IPS-18c (cell line): ENCODE measurements around the gene AVPR2.

Source experiments
- H3K4me3 ChIP-seq: 2 replicates; pipeline ENCODE4 v1.7.0; 2013; ENCODE audit warnings: low read depth, mild to moderate bottlenecking, low read length, moderate library complexity; ENCODE audit not compliant: insufficient read depth
- H3K9me3 ChIP-seq: one replicate; pipeline ENCODE4 v1.6.1; 2013; ENCODE audit warnings: mild to moderate bottlenecking, low read length, moderate library complexity; ENCODE audit not compliant: control insufficient read depth, insufficient read depth

AVPR2 gene

GRCh38 chrX:153922932-153923857, 18.7 kb downstream of the AVPR2 start:
- Histone ChIP-seq H3K9me3 (peaks cover 10% of the 10 kb centered on the region), H3K4me3 (no peak overlapping the region)

GRCh38 chrX:153924149-153924861, 19.8 kb downstream of the AVPR2 start:
- no peak overlapping the region for H3K4me3 ChIP-seq
- H3K9me3 ChIP-seq = peaks cover 8% of the 10 kb centered on the region

- Histone ChIP-seq H3K4me3 (peak overlapping the region; percentile 49), H3K9me3 (peaks cover 8% of the 10 kb centered on the region)
Measured at GRCh38 chrX:153925387-153925738, 20.9 kb downstream of the AVPR2 start.

GRCh38 chrX:153925739-153926551, 21.5 kb downstream of the AVPR2 start, which contains the start of gene ARHGAP4:
Gene ARHGAP4, minus strand, starts transcription at chrX:153926264. Its CDS starts 62 bp downstream, at chrX:153926202.
- Histone ChIP-seq H3K9me3 (peaks cover 8% of the 10 kb centered on the region), H3K4me3 (peak within 1 kb of the TSS; percentile 51)

GRCh38 chrX:153926552-153926857, 22.0 kb downstream of the AVPR2 start:
- H3K4me3 ChIP-seq = peak overlapping the region; percentile 51
- peaks cover 7% of the 10 kb centered on the region for H3K9me3 ChIP-seq

GRCh38 chrX:153926858-153927671, 22.6 kb downstream of the AVPR2 start:
- Histone ChIP-seq H3K9me3 (peaks cover 6% of the 10 kb centered on the region), H3K4me3 (peak overlapping the region; percentile 51)

GRCh38 chrX:153927672-153927921, 23.1 kb downstream of the AVPR2 start:
- peak overlapping the region; percentile 51 for H3K4me3 ChIP-seq
- peaks cover 6% of the 10 kb centered on the region for H3K9me3 ChIP-seq

- H3K4me3 ChIP-seq = peak overlapping the region; percentile 51
- H3K9me3 ChIP-seq = peaks cover 8% of the 10 kb centered on the region
Measured at GRCh38 chrX:153927922-153928760, 23.7 kb downstream of the AVPR2 start.

GRCh38 chrX:153928846-153929245, 24.4 kb downstream of the AVPR2 start:
- Histone ChIP-seq H3K9me3 (peaks cover 6% of the 10 kb centered on the region), H3K4me3 (no peak overlapping the region)

GRCh38 chrX:153929576-153929975, 25.1 kb downstream of the AVPR2 start:
- no peak overlapping the region for H3K4me3 ChIP-seq
- peaks cover 6% of the 10 kb centered on the region for H3K9me3 ChIP-seq

GRCh38 chrX:153930011-153930910, 25.8 kb downstream of the AVPR2 start:
- peaks cover 6% of the 10 kb centered on the region for H3K9me3 ChIP-seq
- no peak overlapping the region for H3K4me3 ChIP-seq

- Histone ChIP-seq H3K9me3 (peaks cover 6% of the 10 kb centered on the region), H3K4me3 (no peak overlapping the region)
Measured at GRCh38 chrX:153931151-153931550, 26.7 kb downstream of the AVPR2 start.

- Histone ChIP-seq H3K4me3 (no peak overlapping the region; the same call in 1 of the 2 replicates), H3K9me3 (peaks cover 6% of the 10 kb centered on the region)
Measured at GRCh38 chrX:153931748-153932147, 27.3 kb downstream of the AVPR2 start.

GRCh38 chrX:153932220-153932915, 27.9 kb downstream of the AVPR2 start:
- Histone ChIP-seq H3K9me3 (peaks cover 6% of the 10 kb centered on the region), H3K4me3 (no peak overlapping the region; the same call in 1 of the 2 replicates)

GRCh38 chrX:153933748-153934147, 29.3 kb downstream of the AVPR2 start:
- H3K9me3 ChIP-seq = peaks cover 9% of the 10 kb centered on the region
- peak overlapping the region; percentile 63 for H3K4me3 ChIP-seq
